ENCODE data around the gene SLC25A39. TPM values are rescaled to one million over a fixed set of nuclear protein-coding genes. Genes with fewer than 3 reads are reported as not detected.
A peak's percentile ranks its signal among the peaks of the same experiment; 100 is the strongest.

SLC25A39 gene
- total and polyA plus RNA-seq, 2 of the 13 experiments (the other 11 are each of a cell fraction or from before 2014, with no cell fraction given), result 144 to 151 TPM

- TF ChIP-seq RBM22 (optimal IDR thresholded peaks at IDR 0.05; ENCODE audit: low read length), result no peak
- TF ChIP-seq TEAD3 (CRISPR knock-in tag; optimal IDR thresholded peaks at IDR 0.05; ENCODE audit: borderline replicate concordance), result peak; percentile 58
- no peak for TF ChIP-seq EZH2 (conservative IDR thresholded peaks at IDR 0.05; ENCODE audit: low read depth, low read length)
- peak; percentile 63; the same call in 1 of the 2 replicates for TF ChIP-seq HMG20B (CRISPR knock-in tag; conservative IDR thresholded peaks at IDR 0.05)
- no peak for TF ChIP-seq ZNF567 (CRISPR knock-in tag; IDR thresholded peaks at IDR 0.05; ENCODE audit: borderline replicate concordance)
- peak; percentile 68; the same call in 1 of the 2 replicates for TF ChIP-seq MIER2 (CRISPR knock-in tag; IDR thresholded peaks at IDR 0.05)
- 0 out of 2 replicates have a peak, but pooled peaks have one; percentile 20 for TF ChIP-seq ZNF644 (CRISPR knock-in tag; IDR thresholded peaks at IDR 0.05; ENCODE audit: low read depth)
- no peak for TF ChIP-seq GLI4 (CRISPR knock-in tag; IDR thresholded peaks at IDR 0.05; ENCODE audit: borderline replicate concordance)
- TF ChIP-seq CBFB (CRISPR knock-in tag; IDR thresholded peaks at IDR 0.05), result peak; percentile 81
- TF ChIP-seq ARNT2 (CRISPR knock-in tag; IDR thresholded peaks at IDR 0.05; ENCODE audit: low read depth), result peak; percentile 77
- peak; percentile 65 for TF ChIP-seq THAP11 (CRISPR knock-in tag; IDR thresholded peaks at IDR 0.05)
- peak; percentile 72; the same call in 1 of the 2 replicates for TF ChIP-seq MEF2D (CRISPR knock-in tag; IDR thresholded peaks at IDR 0.05)
- peak; percentile 27; the same call in 1 of the 2 replicates for TF ChIP-seq NCOR1 (IDR thresholded peaks at IDR 0.05; ENCODE audit: borderline replicate concordance, low read length)
- TF ChIP-seq SALL1 (CRISPR knock-in tag; IDR thresholded peaks at IDR 0.05), result peak; percentile 46; the same call in 1 of the 2 replicates
- no peak for TF ChIP-seq ZNF784 (CRISPR knock-in tag; IDR thresholded peaks at IDR 0.05; ENCODE audit: borderline replicate concordance)
- no peak for TF ChIP-seq SETDB1 (CRISPR knock-in tag; IDR thresholded peaks at IDR 0.05; ENCODE audit: borderline replicate concordance)
- TF ChIP-seq ISL2 (CRISPR knock-in tag; IDR thresholded peaks at IDR 0.05), result 0 out of 2 replicates have a peak, but pooled peaks have one; percentile 38
- no peak for TF ChIP-seq SMYD3 (CRISPR knock-in tag; IDR thresholded peaks at IDR 0.05)
- TF ChIP-seq ZFP90 (CRISPR knock-in tag; IDR thresholded peaks at IDR 0.05; ENCODE audit: borderline replicate concordance), result no peak
- 0 out of 2 replicates have a peak, but pooled peaks have one; percentile 7 for TF ChIP-seq ZNF564 (CRISPR knock-in tag; IDR thresholded peaks at IDR 0.05)
- peak; percentile 48; the same call in 1 of the 2 replicates for TF ChIP-seq ZNF639 (CRISPR knock-in tag; conservative IDR thresholded peaks at IDR 0.05)
- TF ChIP-seq ZBED4 (CRISPR knock-in tag; IDR thresholded peaks at IDR 0.05; ENCODE audit: borderline replicate concordance), result 0 out of 2 replicates have a peak, but pooled peaks have one; percentile 63
- TF ChIP-seq MAZ (IDR thresholded peaks at IDR 0.05; ENCODE audit: borderline replicate concordance, low read depth, low read length), result peak; percentile 39; the same call in 1 of the 2 replicates
- no peak for TF ChIP-seq MAZ (CRISPR knock-in tag; IDR thresholded peaks at IDR 0.05; ENCODE audit: low read depth)
- TF ChIP-seq DNMT3B (CRISPR knock-in tag; conservative IDR thresholded peaks at IDR 0.05), result no peak
Observed at GRCh38 chr17:44279666-44280391, 44.8 kb downstream of the SLC25A39 start (continued).
